Retina (tissue), 1 donor: ENCODE measurements around the gene CAPN5.

Experiments
- DNase-seq: peaks from one replicate; pipeline ENCODE4 v3.0.0-alpha.2; 2016

The CAPN5 gene

DNA sequence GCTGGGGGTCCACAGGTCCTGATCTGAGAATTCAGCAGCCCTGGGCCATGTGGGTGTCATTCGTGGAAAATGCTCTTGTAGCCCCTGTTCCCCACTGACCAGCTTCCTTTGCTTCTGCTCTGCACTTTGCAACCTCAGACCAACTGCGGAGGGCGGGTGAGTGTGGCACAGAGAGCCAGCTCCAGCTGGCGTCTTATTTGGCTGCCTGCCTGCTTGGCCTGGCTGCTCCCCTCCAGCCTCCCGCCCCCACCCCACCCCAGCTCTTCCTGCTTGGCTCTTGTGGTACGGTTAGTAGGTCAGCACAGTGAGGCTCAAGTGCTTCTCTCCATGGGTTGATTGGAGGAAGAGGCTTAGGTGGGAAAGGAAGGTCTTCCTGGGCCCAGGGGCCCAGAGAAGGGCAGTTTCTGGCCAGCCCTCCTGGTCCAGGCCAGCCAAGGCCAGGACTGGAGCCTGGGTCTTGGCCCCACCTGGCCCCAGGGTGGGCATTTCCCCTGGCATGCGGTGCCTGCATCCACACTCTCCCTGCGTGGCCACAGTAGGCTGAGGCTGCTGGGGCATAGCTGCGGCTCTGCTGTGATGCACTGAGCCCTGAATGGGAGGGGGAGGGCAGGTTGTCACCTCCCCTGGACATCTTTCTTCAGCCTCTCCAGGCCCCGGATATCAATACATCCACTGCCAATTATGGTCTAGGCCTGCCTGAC is 87.8 kb downstream of the CAPN5 start:
- DNase-seq, result no peak

DNA sequence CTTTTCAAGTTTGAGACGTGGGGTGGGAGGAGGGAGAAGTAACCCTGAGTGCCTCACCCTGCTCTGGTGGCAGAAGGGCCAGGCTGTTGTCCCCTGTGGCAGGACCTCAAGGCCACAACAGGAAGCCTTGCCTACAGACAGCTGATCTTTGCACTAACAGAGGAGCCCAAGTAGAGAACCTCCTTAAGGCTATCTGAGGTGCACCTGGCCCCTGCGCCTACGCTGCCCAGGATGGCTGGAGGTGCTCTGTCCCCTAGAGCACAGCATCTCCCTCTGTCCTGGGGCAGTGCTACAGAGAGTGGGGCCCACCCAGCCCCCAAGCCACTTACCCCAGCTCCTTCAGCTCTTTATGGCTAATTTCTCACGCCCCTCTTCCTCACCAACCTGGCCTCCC is 88.3 kb downstream of the CAPN5 start:
- no peak for DNase-seq

- DNase-seq, result no peak
These were observed 88.9 kb downstream of the CAPN5 start for GRCh38 chr11:77155556-77156130.

GRCh38 chr11:77156396-77157195 is 89.8 kb downstream of the CAPN5 start:
- DNase-seq, result no peak

DNA sequence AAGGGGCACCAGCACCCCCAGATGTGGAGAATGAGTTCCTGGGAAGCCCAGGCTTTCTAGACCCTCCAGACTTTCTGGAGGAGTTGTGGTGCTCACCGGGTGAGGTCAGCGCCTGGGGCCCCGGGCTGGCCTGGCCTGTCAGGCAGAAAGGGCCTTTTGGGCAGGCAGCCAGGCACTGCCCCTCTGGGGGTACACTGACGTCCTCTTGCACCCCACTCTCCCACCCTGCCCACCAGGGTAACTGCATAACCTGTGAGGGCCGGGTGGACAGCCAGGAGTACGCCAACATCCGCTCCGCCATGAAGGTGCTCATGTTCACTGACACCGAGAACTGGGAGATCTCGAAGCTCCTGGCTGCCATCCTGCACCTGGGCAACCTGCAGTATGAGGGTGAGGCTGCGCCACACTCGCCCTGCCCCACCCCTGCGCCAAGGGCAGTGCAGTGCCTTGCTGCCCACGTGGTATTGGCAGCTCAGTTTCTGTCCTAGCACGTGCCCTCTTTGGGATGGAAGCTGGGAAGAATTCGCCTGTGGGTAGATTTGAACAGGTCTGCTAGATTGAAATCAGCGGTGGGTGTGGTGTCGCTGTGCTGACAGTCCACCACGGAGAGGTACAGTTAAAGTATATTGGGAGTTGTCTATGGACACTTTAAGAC is 91.4 kb downstream of the CAPN5 start:
- no peak for DNase-seq

GRCh38 chr11:77159219-77159936 is 92.6 kb downstream of the CAPN5 start:
- DNase-seq, result no peak

GRCh38 chr11:77159937-77160495 is 93.2 kb downstream of the CAPN5 start:
- no peak for DNase-seq

DNA sequence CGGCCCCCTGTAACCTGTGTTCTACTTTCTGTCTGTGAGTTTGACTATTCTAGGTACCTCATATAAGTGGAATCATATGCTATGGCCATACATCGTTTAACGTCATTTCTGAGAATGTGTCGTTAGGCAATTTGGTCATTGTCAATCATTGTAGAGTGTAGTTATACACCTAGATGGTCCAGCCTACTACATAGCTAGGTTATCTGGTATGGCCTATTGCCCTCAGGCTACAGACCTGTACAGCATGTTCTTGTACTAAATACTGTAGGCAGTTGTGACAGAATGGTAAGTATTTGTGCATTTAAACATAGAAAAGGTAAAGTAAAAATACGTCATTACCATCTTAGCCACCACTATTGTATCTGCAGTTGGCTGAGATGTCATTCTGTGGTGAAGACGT is 96.5 kb downstream of the CAPN5 start:
- no peak for DNase-seq

GRCh38 chr11:77165066-77165465 is 98.3 kb downstream of the CAPN5 start:
- no peak for DNase-seq

DNA sequence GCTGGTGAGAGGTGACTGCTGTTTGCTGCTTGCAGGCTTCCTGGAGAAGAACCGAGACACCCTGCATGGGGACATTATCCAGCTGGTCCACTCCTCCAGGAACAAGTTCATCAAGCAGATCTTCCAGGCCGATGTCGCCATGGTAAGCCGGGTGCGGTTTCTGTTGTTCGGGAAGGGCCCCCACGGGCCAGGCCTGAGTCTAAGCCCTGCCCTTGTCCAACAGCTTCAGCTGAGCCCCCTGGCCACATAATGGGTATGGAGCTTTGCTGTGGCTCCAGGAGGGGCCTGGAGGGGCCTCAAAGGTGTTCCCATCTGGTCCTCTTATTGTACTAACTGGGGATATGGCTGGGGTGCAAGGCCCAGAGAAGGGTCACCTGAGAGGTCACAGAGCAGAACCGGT is 99.2 kb downstream of the CAPN5 start:
- DNase-seq, result no peak

DNA sequence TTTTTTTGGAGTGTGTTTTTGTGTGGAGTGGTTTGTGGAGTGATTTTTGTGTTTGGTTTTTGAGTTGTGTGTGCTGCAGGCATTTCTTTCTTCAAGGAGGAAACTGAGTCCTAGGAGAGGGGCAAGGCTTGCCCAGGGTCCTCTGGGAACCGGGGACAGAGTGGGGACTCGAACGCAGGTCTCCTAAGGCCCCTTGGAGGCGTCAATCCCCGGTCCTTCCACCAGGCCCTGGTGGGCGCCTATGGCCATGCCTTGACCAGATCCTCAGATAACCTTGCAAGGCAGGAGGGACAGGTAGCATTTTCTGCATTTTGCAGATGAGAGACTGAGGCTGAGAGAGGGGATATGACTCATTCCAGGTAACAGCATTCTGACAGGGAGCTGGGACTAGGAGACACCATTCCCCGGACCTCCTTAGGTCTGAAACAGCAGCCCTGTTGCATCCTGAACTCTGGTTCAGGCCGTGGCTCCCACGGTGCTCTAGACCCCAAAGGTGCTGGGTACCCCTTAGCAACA is 100.4 kb downstream of the CAPN5 start:
- no peak for DNase-seq

DNA sequence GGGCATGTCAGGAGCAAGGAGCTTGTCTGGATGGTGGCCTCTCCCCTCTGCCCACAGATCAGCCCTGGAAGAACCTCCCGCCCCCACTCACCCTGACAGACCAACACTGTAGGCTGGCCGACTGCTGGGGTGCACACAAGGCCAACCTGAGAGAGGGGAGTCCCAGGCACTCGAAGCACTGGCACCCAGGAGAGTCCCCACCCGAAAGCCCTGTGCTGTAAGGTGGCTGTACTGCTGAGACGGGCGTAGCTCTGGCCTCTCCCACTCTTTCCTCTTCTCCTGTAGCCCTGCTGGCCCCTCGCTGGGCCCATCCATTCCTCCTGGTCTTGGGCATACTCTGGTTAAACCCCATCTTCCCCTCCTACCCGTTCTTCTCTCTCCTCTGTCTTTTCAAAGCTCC is 101.0 kb downstream of the CAPN5 start:
- DNase-seq, result no peak

DNA sequence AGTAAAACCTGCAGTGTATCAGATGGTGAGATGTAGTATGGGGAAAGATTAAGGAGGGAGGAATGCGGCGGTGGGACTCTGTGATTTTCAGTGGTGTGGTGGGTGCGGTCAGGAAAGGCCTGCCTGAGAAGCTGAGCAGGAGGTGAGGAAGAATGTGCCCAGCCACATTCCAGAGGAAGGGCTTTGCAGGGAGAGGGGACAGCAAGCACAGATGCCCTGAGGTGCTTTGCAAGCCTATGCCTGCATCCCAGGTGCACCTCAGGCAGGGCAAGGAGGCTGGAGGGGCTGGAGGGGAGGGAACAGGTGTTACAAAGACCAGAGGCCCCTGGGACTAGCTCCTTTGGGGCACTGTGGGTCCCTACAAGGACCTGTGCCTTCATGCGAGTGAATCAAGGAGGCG is 103.3 kb downstream of the CAPN5 start:
- DNase-seq, result no peak

DNA sequence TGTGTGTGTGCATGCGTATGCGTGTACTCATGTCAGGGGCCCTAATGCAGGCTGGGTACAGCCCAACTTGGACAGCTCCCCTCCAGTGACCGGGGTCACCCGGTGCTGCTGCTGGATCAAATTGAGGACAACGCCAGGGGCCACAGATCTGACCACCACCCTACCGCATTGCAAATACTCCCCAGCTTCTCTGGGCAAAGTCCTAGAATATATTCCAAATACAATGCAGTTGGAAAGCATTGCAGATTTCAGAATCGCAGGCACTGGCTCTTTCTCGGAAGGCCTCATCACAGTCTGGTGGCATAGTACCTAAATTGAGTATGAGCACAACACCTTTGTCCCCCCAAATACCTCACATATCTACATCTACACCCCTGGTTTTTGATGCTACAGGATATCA is 104.5 kb downstream of the CAPN5 start:
- DNase-seq, result no peak

- peak; percentile 55 for DNase-seq
These were observed 105.3 kb downstream of the CAPN5 start for GRCh38 chr11:77171885-77172665.

DNA sequence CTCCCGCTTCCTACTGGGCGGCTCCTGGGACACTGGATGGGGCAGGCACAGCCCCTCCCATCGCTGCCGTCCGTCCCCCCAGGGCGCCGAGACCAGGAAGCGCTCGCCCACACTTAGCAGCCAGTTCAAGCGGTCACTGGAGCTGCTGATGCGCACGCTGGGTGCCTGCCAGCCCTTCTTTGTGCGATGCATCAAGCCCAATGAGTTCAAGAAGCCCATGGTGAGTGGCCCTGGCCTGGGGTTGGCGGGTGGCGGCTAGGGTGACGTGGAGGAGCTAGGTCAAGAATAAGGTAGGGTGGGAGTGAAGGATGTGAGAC is 105.9 kb downstream of the CAPN5 start:
- DNase-seq, result no peak

- DNase-seq, result no peak
These were observed 106.7 kb downstream of the CAPN5 start for GRCh38 chr11:77173494-77173893.

- DNase-seq, result no peak
These were observed 107.8 kb downstream of the CAPN5 start for GRCh38 chr11:77174559-77174958.

- no peak for DNase-seq
These were observed 108.5 kb downstream of the CAPN5 start for GRCh38 chr11:77175021-77175842.
